Measurements from ENCODE around the gene MRO. TPM values are rescaled to one million over a fixed set of nuclear protein-coding genes. Genes with fewer than 3 reads are reported as not detected.

Gene MRO
- total RNA-seq, 4 donors from 2014 or later, result 3.9 to 13.3 (median 11.2) TPM

GRCh38 chr18:50745945-50746344, 73.9 kb downstream of the MRO start:
- intact Hi-C loops (cut with DNase I), result no loop called here
- no peak overlapping the region for H3K4me3 ChIP-seq (replicated peaks in 1 of 3)
- no peaks in the 10 kb centered on the region for H3K36me3 ChIP-seq
- no peaks in the 10 kb centered on the region for H3K27me3 ChIP-seq
- DNase-seq, result no peak
- 74 to 81% methylated on average over 5 of the region's 5 CpGs for WGBS, 2 donors
- no peak for TF ChIP-seq CTCF (IDR thresholded peaks at IDR 0.05)
- TF ChIP-seq POLR2A (IDR thresholded peaks at IDR 0.05), result no peak
- no peaks in the 10 kb centered on the region for H3K4me1 ChIP-seq
- no peaks in the 10 kb centered on the region for H3K9me3 ChIP-seq
- no peak overlapping the region for H3K27ac ChIP-seq

Other genes with a start within 250 kb of the MRO start
- gene ME2, start 59.1 kb upstream of the MRO start, total RNA-seq, result 10 to 100 TPM; 31.9 to 51.5 (median 46.4) TPM
- 10 to 100 TPM in 3 of 4 donors, 1 to 10 TPM in 1; 9.3 to 23.5 (median 16.3) TPM for gene ELAC1, start 148.0 kb upstream of the MRO start, total RNA-seq
- 100 to 1,000 TPM; 163 to 305 (median 250) TPM for gene SMAD4, start 210.2 kb upstream of the MRO start, total RNA-seq

Data from thyroid gland (tissue), 4 donors.